Activated T-cell treated with anti-CD3 and anti-CD28 coated beads, Interleukin-2, amount 50 U/mL, for 1 hour (primary cell): Measurements from ENCODE around the gene BCDIN3D.
"Not testable (repeated sequence)": the region's sequence is repeated elsewhere in the genome, so short reads cannot be mapped to it uniquely, and the experiment has no call there.

Source experiments
- DNase-seq: peaks from one replicate; pipeline ENCODE4 v3.0.0-alpha.2; 2020

The BCDIN3D gene

DNA sequence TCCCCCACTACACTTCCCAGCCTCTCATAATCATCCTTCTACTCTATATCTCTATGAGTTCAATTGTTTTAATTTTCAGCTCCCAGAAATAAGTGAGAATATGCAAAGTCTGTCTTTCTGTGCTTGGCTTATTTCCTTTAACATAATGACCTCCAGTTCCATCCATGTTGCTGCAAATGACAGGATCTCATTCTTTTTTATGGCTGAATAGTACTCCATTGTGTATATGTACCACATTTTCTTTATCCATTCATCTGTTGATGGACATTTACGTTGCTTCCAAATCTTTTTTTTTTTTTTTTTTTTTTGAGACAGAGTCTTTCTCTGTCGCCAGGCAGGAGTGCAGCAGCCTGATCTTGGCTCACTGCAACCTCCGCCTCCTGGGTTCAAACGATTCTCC is 13.0 kb upstream of the BCDIN3D start:
- DNase-seq, result not testable (repeated sequence)

DNA sequence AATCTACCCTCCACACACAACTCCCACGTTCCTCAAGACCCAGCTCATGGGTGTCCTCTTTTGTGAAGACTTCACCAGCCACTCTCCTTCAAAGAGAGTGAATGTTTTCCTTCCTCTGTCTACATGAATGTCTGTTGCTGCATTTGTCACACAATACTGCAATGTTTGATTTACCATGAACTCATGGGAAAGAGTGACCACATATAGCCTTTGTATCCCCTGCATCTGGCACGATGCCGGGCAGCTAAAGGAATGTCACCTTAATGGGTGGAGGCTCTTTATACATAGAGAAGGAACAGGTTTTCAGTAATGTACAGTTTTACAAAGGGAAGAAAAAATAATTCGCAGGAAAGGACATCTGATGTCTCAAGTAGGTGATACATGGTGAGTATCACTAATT is 12.1 kb upstream of the BCDIN3D start:
- no peak for DNase-seq

DNA sequence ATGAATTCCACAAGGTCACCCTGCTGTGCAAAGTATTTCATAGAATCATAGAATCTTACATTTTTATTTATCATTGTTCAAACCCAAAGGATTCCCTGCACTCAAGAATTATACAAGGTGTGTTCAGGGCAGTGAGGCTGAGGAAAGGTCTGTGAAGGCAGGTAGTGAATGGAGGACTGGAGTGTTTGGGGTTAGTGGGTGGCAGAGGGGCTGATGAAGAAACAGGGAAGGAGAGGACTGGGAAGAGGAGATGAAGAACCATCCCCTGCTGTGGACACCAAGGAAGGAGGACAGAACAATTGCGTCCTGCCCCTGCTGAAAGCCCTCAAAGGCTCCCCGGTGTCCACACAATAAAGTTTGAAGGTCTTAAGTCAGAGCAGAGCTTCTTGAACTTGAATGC is 10.8 kb upstream of the BCDIN3D start:
- DNase-seq, result no peak

DNA sequence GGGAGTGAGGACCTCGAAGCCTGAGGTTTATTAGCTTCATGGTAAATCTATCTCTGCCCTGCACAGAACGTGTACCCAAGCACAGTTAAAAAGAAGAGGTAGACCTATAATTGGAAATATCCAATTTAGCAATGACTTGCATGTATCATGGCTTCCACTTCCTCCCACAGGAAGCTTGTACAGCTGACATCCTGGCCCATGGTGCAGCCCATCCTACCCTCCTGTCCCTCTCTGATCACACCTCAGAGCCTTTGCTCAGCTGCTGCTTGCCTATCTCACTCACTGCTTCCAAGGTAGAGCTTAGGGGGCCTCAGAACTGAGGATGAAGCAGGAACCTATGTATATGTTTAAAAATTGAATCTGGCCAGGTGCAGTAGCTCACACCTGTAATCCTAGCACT is 4.3 kb upstream of the BCDIN3D start:
- DNase-seq, result no peak

DNA sequence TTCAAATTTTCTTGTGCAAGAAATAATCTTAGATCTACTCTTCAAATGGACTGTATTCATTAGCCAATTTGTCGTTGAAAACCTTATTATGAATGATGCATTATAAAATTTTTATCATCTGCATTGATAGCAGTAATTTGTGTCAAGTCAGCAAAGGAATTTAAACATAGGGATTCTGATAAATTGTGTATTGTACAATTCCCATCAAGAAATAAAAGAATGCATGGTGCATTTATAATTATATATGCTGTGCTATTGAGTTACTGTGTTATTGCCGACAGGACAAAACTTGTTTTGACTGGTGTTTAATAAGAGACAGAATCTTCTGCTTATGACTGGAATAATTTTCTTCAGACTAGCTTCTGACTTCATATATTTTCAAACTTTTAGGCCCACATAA is 3.1 kb upstream of the BCDIN3D start:
- no peak for DNase-seq

DNA sequence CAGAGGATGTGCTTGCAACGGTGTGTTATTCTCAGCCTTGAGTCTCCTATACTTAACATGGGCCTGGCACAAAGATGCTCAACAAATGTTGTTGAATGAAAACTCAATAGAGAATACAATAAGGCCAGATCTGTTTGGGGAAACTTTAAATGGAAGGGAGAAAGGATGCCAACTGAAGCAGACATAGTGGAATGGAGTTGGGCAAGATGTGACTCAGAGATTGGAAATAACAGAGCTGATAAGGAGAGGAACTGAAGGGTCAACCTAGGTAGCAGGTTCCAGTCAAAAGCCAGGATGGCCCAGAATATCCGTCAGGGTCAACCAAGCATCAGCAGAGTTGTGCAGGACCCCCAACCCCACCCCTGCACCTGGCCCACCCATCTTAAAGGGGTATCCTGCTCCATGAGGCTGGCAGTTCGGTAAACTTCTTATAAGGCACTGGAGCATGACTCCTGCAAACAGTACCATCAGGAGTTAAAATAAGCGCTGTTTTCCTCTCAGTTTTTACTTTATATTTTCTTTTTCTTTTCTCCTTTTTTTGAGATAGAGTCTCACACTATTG is 1.1 kb upstream of the BCDIN3D start:
- DNase-seq, result no peak

DNA sequence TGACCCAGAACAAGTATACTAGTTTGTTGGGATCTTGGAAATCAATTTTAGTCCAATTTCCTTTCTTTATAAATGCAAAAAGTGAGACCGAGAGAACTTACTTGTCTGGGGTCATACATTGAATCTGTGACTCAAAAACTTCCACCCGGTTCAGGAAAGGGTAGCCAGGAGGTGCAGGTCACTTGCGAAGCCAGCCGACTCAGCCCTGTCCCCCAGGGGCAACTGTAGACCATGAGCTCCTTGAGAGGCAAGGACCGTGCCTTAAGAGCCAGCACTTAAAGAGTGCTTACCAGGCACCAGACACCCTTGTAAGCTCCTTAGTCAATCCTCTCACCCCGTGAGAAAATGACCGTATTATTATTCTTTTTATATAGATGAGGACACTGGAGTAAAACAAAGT is 505 bp upstream of the BCDIN3D start:
- DNase-seq, result no peak

DNA sequence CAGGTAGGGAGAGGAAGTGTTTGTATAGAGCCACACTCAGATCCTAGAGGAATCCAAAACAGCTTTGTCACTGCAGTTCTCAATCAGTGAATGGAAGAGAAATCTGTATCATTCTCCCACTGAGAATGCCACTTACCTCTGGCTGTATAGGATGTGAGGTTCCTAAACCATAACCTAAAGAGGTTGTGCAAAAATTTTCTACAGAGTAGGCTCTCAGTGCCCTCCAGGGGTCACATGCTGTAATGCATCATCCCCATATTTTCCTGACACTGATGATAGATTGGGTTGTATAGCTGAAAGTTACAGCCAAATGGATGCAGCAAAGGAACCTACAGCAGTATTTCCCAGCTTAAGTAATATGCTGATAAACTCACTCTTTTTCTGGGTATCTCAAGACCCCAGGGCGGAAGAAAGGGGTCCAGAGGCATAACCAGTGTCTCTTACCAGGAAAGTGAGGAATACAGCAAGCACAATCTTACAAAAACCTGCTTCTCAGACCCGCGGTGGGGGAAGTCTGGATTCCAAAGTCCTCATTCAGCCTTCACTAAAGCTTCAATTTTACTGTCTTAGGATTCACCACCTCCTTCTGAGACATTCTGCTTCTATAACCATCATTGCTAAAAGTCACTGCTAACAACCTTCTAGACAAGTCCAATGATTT is 3.8 kb downstream of the BCDIN3D start:
- DNase-seq, result peak; percentile 33

DNA sequence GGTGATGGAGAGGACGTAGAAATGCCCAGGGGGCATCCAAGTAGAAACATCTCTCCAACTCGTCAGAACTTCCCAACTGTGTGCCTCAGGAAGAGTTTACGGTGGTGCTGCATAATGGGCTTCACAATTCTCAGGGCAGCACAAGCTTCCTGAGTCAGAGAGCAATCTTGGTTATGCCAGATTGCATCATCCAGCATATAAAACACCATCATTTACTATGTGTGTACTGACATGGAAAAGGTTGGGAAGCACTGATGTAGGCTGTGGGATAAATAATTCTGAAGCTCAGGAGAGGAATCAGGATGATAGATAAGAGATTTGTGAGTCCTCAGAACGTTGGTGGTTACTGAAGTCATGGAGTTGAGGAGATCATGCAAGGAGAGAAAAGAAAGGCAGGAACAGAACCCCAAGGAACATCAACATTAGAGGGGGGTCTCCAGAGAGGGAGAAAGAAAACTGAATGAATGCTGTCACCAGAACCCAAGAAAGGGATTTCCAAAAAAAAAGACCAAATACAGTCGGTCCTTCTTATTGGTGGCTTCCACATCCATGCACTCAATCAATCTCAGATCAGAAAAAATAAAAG is 10.0 kb downstream of the BCDIN3D start:
- no peak for DNase-seq

DNA sequence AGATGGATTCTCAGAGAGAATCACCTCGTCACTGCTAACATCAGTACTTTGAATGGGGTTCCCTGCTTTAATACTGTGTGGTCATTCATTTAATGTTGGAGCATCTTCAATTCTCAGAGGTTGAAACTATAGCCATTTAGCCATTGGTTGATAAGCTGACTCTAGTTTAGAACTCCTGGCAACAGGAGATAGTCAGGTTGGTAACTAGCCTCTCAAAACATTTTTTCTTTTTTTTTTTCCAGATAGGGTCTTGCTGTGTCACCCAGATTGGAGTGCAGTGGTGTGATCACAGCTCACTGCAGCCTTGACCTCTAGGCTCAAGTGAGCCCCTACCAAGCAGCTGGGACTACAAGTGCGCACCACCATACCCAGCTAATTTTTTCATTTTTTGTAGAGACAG is 11.2 kb downstream of the BCDIN3D start:
- DNase-seq, result no peak

DNA sequence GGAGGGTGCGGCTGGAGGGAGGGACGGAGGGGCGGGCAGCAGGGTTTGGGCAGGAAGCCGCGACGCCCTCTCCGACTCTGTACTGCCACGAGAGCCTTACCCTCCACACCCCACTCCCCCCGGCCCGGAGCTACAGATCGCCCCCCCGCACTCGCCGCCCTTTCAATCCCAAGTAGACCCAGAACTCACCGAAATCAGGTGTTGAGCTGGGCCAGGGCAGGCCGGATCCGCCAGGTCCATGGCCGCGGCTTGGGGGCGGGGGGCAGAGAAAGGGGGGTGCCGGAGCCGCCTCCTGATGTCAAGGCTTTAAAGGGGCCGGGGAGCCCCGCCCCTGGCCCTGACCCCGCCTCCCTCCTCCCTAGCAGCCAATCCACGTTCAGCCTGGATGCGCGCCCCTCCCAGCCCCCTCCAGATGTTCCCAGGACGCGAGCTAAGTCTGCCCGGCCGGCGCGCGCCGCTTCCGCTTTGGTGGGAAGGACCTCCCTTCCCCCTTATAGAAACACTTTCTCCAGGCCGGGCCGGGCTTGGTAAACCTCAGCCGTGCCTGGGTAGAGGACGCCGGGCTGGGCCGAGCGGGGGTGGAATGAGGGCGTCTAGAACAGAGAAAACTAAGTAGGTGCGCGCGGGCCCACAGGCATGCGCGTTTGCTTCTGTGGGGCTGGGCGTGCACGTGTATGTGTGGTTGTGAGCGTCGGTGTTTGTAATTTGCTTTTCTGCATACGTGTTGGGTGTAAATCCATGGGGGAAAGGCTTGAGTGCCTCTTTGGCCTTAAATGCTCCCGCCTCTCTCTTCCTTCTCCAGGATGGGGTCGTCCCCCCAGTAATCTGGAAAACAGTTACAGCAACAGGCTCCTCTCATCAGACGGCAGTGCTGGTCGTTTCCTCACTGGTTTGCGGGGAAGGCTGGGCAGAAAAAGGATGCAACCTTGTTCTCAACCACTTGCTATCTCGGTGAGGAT is 14.5 kb downstream of the BCDIN3D start, which contains the start of gene NCKAP5L:
Gene NCKAP5L (minus strand): TSS at position 281 of the 959 bp plus-strand sequence. CDS start 24,369 bp downstream, outside the sequence.
- DNase-seq, result peak; percentile 94

DNA sequence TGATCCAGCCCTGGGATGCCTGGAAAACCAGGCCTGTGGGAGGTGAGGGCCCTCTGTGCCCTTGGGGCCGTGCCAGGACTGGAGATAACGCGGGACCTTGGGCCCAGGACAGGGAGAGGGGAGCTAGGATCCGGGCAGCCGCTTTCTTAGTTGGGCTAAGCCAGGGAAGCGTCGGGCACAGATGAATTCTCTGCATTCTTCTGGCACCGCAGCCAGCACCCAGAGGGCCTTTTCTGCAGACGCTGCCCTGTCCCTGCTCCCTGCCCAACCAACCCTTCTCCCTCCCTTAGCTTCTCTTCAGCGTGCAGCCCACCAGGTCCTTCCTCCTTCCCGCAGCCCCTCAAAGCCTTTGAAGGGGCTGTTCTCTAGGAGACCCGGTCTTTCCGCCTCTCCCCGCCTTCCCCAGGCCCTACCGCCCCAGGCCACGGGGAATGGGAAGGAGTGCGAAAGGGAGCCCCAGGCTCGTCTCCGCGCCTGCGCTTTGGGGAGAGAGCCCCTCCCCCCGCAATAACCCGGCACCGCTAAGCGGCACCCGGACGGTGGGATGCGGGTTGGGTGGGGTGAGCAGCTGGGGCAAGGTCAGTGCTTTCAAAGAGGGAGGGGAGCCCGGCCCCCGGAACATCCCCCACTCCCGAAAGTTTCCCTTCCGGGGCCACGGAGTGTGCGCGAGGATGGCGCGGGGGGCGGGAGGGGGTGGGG is 15.4 kb downstream of the BCDIN3D start:
- peak; percentile 59 for DNase-seq

DNA sequence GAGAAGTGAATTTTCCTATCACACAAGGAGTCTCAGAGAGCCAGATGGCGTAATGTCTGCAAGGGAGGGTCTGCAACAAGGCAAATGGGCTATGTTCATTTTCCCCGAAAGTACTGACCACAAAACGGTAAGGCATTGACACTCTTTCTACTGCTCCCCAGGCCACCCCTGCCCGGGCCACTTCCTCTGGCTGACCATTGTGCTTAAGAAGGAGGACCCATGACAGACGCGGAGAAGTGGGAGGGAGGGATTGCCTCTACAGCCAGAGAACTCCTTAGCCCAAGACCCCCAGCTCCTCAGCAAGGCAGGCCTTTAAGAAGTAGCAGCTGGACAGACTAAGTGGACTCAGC is 15.9 kb downstream of the BCDIN3D start:
- DNase-seq, result no peak

DNA sequence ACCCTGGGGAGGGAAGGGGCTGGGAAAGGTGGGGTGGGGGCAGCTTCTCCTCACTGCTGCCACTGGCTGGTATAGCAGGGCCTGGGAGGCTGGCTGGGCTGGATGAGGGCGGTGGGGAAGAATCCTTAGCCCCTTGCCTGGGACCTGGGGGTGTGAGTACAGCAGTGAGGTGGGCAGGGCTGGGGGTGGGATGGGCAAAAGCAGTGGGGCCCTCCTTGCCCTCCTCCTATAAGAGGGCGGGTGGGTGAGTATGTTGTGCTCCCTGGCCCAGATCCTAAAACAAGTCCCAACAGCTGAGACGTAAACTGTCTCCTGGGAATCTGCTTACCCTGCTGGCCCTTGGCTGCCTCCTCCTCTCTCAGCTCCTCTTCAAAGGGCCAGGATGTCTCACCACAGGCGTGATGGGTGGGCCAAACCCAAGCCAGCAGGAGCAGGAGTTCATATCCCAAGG is 16.9 kb downstream of the BCDIN3D start:
- DNase-seq, result no peak

DNA sequence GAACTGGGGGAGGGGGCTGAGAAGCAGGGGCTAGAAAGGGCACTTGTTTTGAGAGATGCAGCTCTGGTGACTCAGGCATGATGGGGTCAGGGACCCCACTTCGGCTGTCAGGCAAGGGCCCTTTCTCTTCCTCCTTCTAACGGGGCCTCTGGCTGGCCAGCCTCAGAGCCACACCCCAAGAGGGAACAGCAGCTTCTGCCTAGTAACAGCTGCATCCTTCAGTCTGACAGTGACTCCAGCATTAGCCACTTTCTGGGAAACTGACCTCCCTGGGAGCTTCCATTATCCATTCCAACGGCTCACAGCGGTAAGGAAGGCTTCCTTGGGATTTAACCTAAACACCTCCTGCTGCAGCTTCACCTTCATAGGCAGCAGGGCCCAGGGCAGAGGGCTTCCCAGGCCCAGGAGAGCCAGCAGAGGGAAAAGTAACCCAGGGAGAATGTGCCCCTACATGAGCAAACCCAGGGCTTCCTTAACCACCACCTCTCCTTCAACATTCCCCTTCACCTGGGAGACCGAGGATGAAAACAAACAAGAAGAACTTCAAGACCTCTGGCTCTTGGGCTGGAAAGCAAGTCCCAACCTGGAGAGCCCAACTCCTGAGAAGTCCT is 17.4 kb downstream of the BCDIN3D start:
- DNase-seq, result no peak

DNA sequence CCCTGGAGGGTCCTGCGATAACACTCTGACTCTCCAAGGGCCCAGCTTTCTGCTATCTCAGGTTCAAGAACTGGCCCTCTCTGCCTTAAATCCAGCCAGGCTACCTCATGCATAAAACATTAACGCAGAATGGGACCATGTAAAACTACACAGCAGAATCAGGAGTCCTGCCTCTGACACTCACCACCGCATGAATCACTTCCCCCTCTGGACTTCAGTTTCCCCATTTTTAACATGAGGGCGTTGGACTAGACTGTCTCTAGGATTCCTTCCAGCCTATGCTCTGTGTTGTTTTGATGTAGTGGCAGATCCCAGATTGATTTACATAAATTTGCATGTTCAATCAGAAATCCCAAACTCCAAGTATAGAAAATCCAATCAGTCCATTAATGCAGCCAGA is 18.0 kb downstream of the BCDIN3D start:
- no peak for DNase-seq

DNA sequence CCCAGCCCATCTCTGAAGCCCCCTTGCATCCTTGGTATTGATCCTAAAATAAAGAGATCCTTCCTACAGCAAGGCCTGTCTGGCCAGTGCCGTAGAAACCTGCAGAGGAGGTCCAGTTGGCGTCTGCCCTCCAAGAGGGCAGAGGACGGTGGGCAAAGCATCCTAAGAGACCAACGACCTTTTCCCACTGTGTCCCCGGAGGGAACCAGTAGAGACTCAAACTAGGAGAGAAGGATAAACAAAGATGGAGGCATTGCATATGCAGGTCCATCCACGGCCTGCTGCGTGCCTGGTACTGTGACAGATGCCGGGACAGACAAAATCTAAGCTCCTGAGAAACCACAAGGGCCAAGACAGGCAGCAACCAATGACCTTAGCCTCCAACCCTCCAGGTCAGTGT is 18.5 kb downstream of the BCDIN3D start:
- no peak for DNase-seq

DNA sequence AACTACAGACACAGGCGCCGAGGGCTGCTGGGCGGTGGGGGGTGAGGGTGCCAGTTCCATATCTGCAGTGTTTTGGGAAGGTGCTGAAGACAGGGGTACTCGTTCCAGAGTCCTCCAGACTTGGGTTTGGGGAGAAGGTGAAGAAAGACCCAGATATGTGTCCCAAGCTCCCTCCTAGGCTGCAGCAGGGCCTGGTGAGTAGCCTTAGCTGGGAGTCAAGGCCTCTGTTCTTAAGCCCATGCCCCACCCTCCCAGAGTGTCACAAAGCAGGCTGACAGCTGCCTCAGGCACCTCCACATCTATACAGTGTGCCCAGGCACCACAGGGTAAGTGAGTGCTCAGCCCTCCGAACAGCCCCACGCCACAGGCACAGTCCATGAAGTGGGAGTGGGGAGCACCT is 19.0 kb downstream of the BCDIN3D start:
- no peak for DNase-seq

DNA sequence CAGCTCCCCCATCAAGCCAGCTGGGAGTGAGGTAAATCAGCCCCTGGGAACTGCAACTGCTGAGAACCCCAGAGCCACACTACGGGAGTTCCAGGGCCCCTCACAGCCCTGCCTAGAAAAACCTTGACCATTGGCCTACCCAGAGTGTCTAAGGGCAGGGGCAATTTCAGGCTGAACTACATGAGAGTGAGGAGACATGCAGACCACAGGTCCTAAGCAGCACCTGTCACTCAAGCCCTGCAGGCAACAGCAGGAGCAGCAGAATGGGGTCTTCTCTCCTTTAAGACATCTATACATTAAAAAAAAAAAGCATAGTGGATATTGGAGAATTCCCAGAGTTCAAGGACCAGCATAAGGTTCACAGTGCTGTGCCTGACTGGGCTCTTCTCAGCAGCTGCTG is 19.6 kb downstream of the BCDIN3D start:
- no peak for DNase-seq

DNA sequence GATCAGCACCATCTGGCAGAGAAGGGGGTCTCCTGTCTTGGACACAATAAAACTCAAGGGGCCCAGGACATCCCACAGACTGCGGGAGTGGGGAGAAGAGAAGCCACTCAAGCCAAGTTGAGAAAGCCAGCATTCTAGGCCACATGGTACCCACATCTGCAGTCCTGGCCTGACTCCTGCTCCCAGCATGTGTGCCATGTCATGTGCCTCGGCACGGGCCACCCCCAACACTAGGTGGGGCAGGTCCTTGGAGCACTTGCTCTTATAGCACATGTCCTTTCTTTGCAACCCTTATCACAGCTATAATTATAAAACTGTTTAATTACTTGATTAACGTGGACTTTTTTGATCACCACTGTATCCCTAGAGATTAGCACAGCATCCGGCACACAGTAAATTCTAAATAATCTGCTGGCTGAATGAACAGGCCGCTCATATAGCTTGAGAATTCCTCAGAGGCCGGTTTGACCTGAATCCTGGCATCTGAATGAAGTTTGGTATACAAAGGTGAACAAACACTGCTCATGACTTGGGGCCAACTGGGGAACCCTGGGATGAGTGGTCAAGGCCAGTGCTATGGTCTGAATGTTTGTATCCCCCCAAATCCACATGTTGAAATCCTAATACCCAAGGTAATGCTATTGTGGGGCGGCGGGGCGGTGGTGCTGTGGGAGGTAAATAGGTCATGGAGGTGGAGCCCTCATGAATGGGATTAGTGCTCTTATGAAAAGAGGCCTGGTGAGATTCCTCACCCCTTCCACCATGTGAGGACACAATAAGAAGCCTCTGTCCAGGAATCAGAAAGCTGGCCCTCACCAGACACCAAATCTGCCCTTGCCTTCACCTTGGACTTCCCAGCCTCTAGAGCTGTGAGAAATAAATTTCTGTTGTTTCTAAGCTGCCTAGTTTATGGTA is 21.3 kb downstream of the BCDIN3D start:
- DNase-seq, result no peak

DNA sequence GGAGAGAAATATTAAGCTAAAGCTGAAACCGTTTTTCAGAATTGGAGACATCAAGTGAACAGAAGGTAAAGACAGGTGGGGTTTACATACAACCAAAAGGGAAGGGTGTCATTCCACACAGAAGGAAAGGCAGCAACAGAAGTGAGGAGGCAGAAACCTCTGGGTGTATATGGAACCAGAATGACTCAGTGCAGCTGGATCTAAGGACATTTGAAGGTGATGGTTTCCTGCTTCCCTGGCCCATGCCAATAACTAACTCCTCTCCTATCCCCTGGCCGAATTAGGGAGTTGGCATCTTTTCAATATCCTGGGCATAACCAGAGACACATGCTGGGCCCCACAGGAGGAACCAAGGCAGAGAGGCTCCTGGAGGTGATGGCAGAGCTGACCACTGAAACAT is 23.1 kb downstream of the BCDIN3D start:
- no peak for DNase-seq
